Thymus (tissue), 11 donors: ENCODE measurements around the gene SERGEF. TPM values are rescaled to one million over a fixed set of nuclear protein-coding genes. Genes with fewer than 3 reads are reported as not detected.

ENCODE experiments used
- DNase-seq, 9 donors: peaks; one replicate each; pipeline ENCODE4 v3.0.0-alpha.2; 2013; ENCODE audit warnings: low spot score in 9 of 9, low read depth in 6 of 9, missing footprints in 1 of 9
- H3K27ac ChIP-seq, 2 donors: one replicate each; pipeline ENCODE4 v1.5.1; 2013; ENCODE audit warnings: control low read depth in 1 of 2, low read depth in 1 of 2, low read length in 1 of 2, mild to moderate bottlenecking in 1 of 2, moderate library complexity in 1 of 2
- H3K27me3 ChIP-seq, 2 donors: one replicate each; pipeline ENCODE4 v1.5.1; 2013; ENCODE audit warnings: low read length in 1 of 2; ENCODE audit not compliant: control insufficient read depth in 2 of 2, insufficient read depth in 1 of 2
- H3K36me3 ChIP-seq, 2 donors: one replicate each; pipeline ENCODE4 v1.5.1; 2013; ENCODE audit warnings: low read length in 1 of 2, mild to moderate bottlenecking in 1 of 2, moderate library complexity in 1 of 2; ENCODE audit not compliant: control insufficient read depth in 2 of 2, insufficient read depth in 2 of 2
- H3K4me1 ChIP-seq, 2 donors: one replicate each; pipeline ENCODE4 v1.5.1; 2013; ENCODE audit warnings: low read length in 2 of 2; ENCODE audit not compliant: control insufficient read depth in 2 of 2, insufficient read depth in 2 of 2
- H3K4me3 ChIP-seq, 2 donors: one replicate each; pipeline ENCODE4 v1.5.1; 2013; ENCODE audit warnings: low read length in 2 of 2, control low read depth in 1 of 2, mild to moderate bottlenecking in 1 of 2
- H3K9me3 ChIP-seq, 2 donors: one replicate each; pipeline ENCODE4 v1.5.1; 2013; ENCODE audit warnings: low read length in 1 of 2, mild to moderate bottlenecking in 1 of 2; ENCODE audit not compliant: control insufficient read depth in 2 of 2, insufficient read depth in 1 of 2
- WGBS: extraction: QIAGEN DNeasy Blood & Tissue Kit; methylation state at CpG from one replicate; pipeline ENCODE4 v1.1.7; 2013; 5-methylcytosine and 5-hydroxymethylcytosine counted together
- polyA plus RNA-seq: library from polyadenylated mRNA; stranded (reverse); fragments of 200-250 nt; gene quantifications from one replicate; pipeline ENCODE4 v1.2.3, GENCODE V29; 2013
- total RNA-seq: library from RNA; stranded (reverse); fragments of 120-200 nt; gene quantifications from one replicate; pipeline ENCODE4 v1.2.4, GENCODE V29; 2013
- donor health status: healthy.

Gene SERGEF
- total and polyA plus RNA-seq, 2 donors: 52.8 to 84.2 TPM

GRCh38 chr11:17744151-17744940, 268.5 kb downstream of the SERGEF start:
- Histone ChIP-seq H3K27me3 (peaks cover 6 to 40% of the 10 kb centered on the region in 2 donors), H3K4me1 (no peaks in the 10 kb centered on the region), H3K27ac (no peak overlapping the region), H3K4me3 (no peak overlapping the region), H3K36me3 (no peaks in the 10 kb centered on the region), H3K9me3 (no peaks in the 10 kb centered on the region)
- no peak for DNase-seq
- 79% methylated on average over 10 of the region's 10 CpGs for WGBS

GRCh38 chr11:17743808-17744119, 269.1 kb downstream of the SERGEF start:
- Histone ChIP-seq H3K36me3 (no peaks in the 10 kb centered on the region), H3K4me1 (no peaks in the 10 kb centered on the region), H3K27me3 (peaks cover 8 to 46% of the 10 kb centered on the region in 2 donors), H3K4me3 (no peak overlapping the region), H3K9me3 (no peaks in the 10 kb centered on the region), H3K27ac (no peak overlapping the region)
- no peak for DNase-seq
- WGBS: 88% methylated on average over 5 of the region's 5 CpGs

- no peak for DNase-seq
- no peak overlapping the region for H3K27ac ChIP-seq
- no peaks in the 10 kb centered on the region for H3K4me1 ChIP-seq
- H3K27me3 ChIP-seq: peaks cover 13 to 51% of the 10 kb centered on the region in 2 donors
- 87% methylated on average over 13 of the region's 13 CpGs for WGBS
- H3K4me3 ChIP-seq: no peak overlapping the region
- no peaks in the 10 kb centered on the region for H3K36me3 ChIP-seq
- H3K9me3 ChIP-seq: no peaks in the 10 kb centered on the region
Measured at GRCh38 chr11:17743026-17743807, 269.6 kb downstream of the SERGEF start.

GRCh38 chr11:17742019-17742418, 270.8 kb downstream of the SERGEF start:
- H3K9me3 ChIP-seq: no peaks in the 10 kb centered on the region
- WGBS: 84% methylated on average over 5 of the region's 5 CpGs
- H3K4me1 ChIP-seq: no peaks in the 10 kb centered on the region
- no peak overlapping the region for H3K27ac ChIP-seq
- no peak for DNase-seq
- no peak overlapping the region for H3K4me3 ChIP-seq
- no peaks in the 10 kb centered on the region for H3K36me3 ChIP-seq
- peaks cover 25 to 59% of the 10 kb centered on the region in 2 donors for H3K27me3 ChIP-seq

- Histone ChIP-seq H3K27me3 (peaks cover 30 to 65% of the 10 kb centered on the region in 2 donors), H3K4me1 (no peaks in the 10 kb centered on the region), H3K4me3 (no peak overlapping the region), H3K9me3 (peaks cover 0 to 1% of the 10 kb centered on the region in 2 donors), H3K36me3 (no peaks in the 10 kb centered on the region), H3K27ac (no peak overlapping the region)
- WGBS: 93% methylated on average over 10 of the region's 10 CpGs
- no peak for DNase-seq
Measured at GRCh38 chr11:17741487-17741886, 271.4 kb downstream of the SERGEF start.

- H3K4me3 ChIP-seq: no peak overlapping the region
- H3K4me1 ChIP-seq: no peaks in the 10 kb centered on the region
- DNase-seq: no peak
- no peaks in the 10 kb centered on the region for H3K36me3 ChIP-seq
- 71% methylated on average over 7 of the region's 7 CpGs for WGBS
- H3K27me3 ChIP-seq: peaks cover 38 to 72% of the 10 kb centered on the region in 2 donors
- H3K27ac ChIP-seq: no peak overlapping the region
- peaks cover 0 to 6% of the 10 kb centered on the region in 2 donors for H3K9me3 ChIP-seq
Measured at GRCh38 chr11:17740649-17741235, 272.1 kb downstream of the SERGEF start.

GRCh38 chr11:17739945-17740338, 272.9 kb downstream of the SERGEF start:
- DNase-seq: no peak
- H3K9me3 ChIP-seq: peaks cover 0 to 6% of the 10 kb centered on the region in 2 donors
- 61% methylated on average over 6 of the region's 6 CpGs for WGBS
- H3K4me3 ChIP-seq: no peak overlapping the region
- no peak overlapping the region for H3K27ac ChIP-seq
- no peaks in the 10 kb centered on the region for H3K36me3 ChIP-seq
- peaks cover 46 to 78% of the 10 kb centered on the region in 2 donors for H3K27me3 ChIP-seq
- H3K4me1 ChIP-seq: no peaks in the 10 kb centered on the region

- WGBS: 54% methylated on average over 10 of the region's 10 CpGs
- Histone ChIP-seq H3K27me3 (peaks cover 61 to 87% of the 10 kb centered on the region in 2 donors), H3K36me3 (no peaks in the 10 kb centered on the region), H3K4me3 (no peak overlapping the region), H3K4me1 (peaks cover 0 to 3% of the 10 kb centered on the region in 2 donors), H3K27ac (no peak overlapping the region), H3K9me3 (peaks cover 0 to 6% of the 10 kb centered on the region in 2 donors)
- DNase-seq: no peak
Measured at GRCh38 chr11:17738151-17738973, 274.5 kb downstream of the SERGEF start.
